Gastroesophageal sphincter (tissue), 4 donors: ENCODE measurements around the gene C1GALT1C1L. TPM values are rescaled to one million over a fixed set of nuclear protein-coding genes. Genes with fewer than 3 reads are reported as not detected.
A peak's percentile ranks its signal among the peaks of the same experiment; 100 is the strongest.
"Not testable (repeated sequence)": the region's sequence is repeated elsewhere in the genome, so short reads cannot be mapped to it uniquely, and the experiment has no call there.

Source experiments
- ATAC-seq: fragments of 150-250 bp; one replicate; pipeline ENCODE4 v1.9.1; 2016; ENCODE audit warnings: mild to moderate bottlenecking, moderate library complexity
- H3K27ac ChIP-seq, 4 donors: fragments of 200-600 bp; sonication (generic) in 3 of 4; 1 replicate in 3 of 4; 2 replicates in 1 of 4; pipeline ENCODE4 v1.5.1; 2016 to 2019
- H3K27me3 ChIP-seq: fragments of 200-600 bp; sonication (generic); one replicate; pipeline ENCODE4 v1.5.1; 2019
- H3K36me3 ChIP-seq, 2 donors: fragments of 200-600 bp; sonication (generic); one replicate each; pipeline ENCODE4 v1.5.1; 2019; ENCODE audit warnings: control low read depth in 1 of 2
- H3K4me1 ChIP-seq, 3 donors: fragments of 200-600 bp; sonication (generic); 1 replicate in 2 of 3; 2 replicates in 1 of 3; pipeline ENCODE4 v1.5.1; 2016 to 2019; ENCODE audit warnings: control low read depth in 2 of 3
- H3K4me3 ChIP-seq, 2 donors: fragments of 200-600 bp; sonication (generic); one replicate each; pipeline ENCODE4 v1.5.1; 2019; ENCODE audit warnings: mild to moderate bottlenecking in 1 of 2, moderate library complexity in 1 of 2
- H3K9me3 ChIP-seq, 3 donors: fragments of 200-600 bp; sonication (generic); one replicate each; pipeline ENCODE4 v1.5.1; 2017 to 2019; ENCODE audit warnings: control low read depth in 2 of 3
- EP300 ChIP-seq: sonication (generic); formaldehyde crosslinking; IDR thresholded peaks from one replicate; pipeline ENCODE4 v1.6.1; 2017; ENCODE audit warnings: antibody characterized with exemption, mild to moderate bottlenecking
- POLR2A ChIP-seq, 2 donors: fragments of 450-650 bp; IDR thresholded peaks; one replicate each; pipeline ENCODE4 v1.6.1; 2017; ENCODE audit warnings: antibody characterized with exemption in 2 of 2, mild to moderate bottlenecking in 2 of 2, moderate library complexity in 1 of 2
- POLR2AphosphoS5 ChIP-seq: sonication (generic); formaldehyde crosslinking; IDR thresholded peaks from one replicate; pipeline ENCODE4 v1.6.1; 2017; ENCODE audit warnings: antibody characterized with exemption
- WGBS, 2 donors: methylation state at CpG; one replicate each; pipeline ENCODE4 v1.1.5; 2018; ENCODE audit warnings: low coverage in 1 of 2; 5-methylcytosine and 5-hydroxymethylcytosine counted together
- total RNA-seq, 4 donors: library from RNA; depleted of rRNA; stranded (reverse); fragments of >200 nt; gene quantifications; one replicate each; pipeline ENCODE4 v1.1.0, GENCODE V29; 2016
- TF ChIP-seq, protein P1 (sequence below), 4 experiments: fragments of 200-600 bp in 2 of 4; fragments of 450-650 bp in 2 of 4; sonication (generic) in 1 of 4; IDR thresholded peaks; one replicate each; pipeline ENCODE4 v1.5.1; 2017 to 2019; ENCODE audit warnings: antibody characterized with exemption in 4 of 4, mild to moderate bottlenecking in 2 of 4, moderate library complexity in 2 of 4

The C1GALT1C1L gene
- total RNA-seq, 4 donors from 2014 or later, result 0.78 to 1.6 (median 1.4) TPM

DNA sequence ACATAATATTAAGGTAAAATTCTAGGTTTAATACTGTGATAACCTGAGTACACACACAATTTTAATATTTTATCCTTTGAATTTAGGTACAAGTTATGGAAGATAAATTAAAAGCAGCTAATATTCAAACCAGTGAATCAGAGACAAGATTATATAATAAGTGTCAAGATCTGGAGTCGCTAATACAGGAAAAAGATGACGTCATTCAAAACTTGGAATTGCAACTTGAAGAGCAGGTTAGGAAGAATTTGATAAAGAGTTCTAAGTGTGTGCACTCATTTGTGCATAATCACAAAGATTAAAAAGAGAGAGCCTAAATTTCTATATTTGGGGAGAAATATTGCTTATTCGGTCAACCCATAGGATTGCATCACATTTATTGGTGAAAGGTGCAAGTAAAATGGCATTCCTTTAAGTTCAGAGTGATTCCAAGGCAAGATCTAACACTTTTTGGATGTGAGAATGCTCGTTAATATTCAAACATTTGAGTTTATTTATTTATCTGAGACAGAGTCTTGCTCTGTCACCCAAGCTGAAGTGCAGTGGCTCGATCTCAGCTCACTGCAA, 16.3 kb upstream of the C1GALT1C1L start:
- H3K27ac ChIP-seq, result no peak overlapping the region
- WGBS, 2 donors, result 87 to 94% methylated on average over 5 of the region's 5 CpGs
- TF ChIP-seq POLR2AphosphoS5, result no peak
- TF ChIP-seq, protein P1, sequence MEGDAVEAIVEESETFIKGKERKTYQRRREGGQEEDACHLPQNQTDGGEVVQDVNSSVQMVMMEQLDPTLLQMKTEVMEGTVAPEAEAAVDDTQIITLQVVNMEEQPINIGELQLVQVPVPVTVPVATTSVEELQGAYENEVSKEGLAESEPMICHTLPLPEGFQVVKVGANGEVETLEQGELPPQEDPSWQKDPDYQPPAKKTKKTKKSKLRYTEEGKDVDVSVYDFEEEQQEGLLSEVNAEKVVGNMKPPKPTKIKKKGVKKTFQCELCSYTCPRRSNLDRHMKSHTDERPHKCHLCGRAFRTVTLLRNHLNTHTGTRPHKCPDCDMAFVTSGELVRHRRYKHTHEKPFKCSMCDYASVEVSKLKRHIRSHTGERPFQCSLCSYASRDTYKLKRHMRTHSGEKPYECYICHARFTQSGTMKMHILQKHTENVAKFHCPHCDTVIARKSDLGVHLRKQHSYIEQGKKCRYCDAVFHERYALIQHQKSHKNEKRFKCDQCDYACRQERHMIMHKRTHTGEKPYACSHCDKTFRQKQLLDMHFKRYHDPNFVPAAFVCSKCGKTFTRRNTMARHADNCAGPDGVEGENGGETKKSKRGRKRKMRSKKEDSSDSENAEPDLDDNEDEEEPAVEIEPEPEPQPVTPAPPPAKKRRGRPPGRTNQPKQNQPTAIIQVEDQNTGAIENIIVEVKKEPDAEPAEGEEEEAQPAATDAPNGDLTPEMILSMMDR (IDR thresholded peaks at IDR 0.05), result no peak
- TF ChIP-seq POLR2A (IDR thresholded peaks at IDR 0.05), result no peak

DNA sequence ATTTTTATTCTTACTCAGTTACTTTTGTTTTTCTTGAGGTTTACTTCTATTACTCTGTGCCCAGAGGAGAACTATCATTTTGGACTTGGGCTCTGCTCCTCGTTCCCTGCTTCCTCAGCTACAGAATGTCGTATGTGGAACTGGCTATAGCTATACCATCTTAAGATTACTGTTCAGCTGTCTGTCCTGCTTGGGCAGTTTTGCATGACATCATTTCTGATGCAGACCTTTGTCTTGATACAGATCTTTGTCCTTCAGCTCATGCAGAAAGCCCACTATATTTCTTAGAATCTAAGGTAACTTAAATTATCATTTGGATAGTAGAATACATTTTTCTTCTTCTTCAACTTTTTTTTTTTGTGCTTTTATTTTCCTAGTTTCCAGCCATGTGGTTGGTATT, 13.8 kb upstream of the C1GALT1C1L start:
- Histone ChIP-seq H3K27ac (no peak overlapping the region), H3K36me3 (peaks cover 0 to 8% of the 10 kb centered on the region in 2 donors), H3K4me1 (no peaks in the 10 kb centered on the region), H3K4me3 (no peak overlapping the region), H3K9me3 (no peaks in the 10 kb centered on the region), H3K27me3 (no peaks in the 10 kb centered on the region)
- no peak for ATAC-seq
- 79 to 92% methylated on average over 2 of the region's 2 CpGs for WGBS, 2 donors
- no peak for TF ChIP-seq POLR2A (IDR thresholded peaks at IDR 0.05)
- TF ChIP-seq EP300, result no peak
- no peak for TF ChIP-seq POLR2AphosphoS5
- TF ChIP-seq, protein P1 (IDR thresholded peaks at IDR 0.05), result no peak

More for the DNA sequence above, 16.3 kb upstream of the C1GALT1C1L start:
- Histone ChIP-seq H3K27me3 (no peaks in the 10 kb centered on the region), H3K9me3 (no peaks in the 10 kb centered on the region), H3K36me3 (peaks cover 0 to 18% of the 10 kb centered on the region in 2 donors), H3K4me1 (no peaks in the 10 kb centered on the region), H3K4me3 (no peak overlapping the region)
- no peak for ATAC-seq

DNA sequence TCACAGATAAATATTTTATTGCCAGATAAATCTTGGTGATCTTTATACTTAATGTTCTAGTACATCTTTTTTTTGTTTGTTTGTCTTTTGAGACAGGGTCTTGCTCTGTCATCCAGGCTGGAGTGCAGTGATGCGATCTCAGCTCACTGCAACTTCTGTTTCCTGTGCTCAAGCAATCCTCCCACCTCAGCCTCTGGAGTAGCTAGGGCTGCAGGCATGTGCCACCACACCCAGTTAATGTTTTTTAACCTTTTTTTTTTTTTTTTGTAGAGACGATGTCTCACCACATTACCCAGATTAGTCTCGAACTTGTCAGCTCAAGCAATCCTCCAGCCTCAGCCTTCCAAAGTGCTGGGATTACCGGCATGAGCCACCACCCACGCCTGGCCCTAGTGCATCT, 9.1 kb upstream of the C1GALT1C1L start:
- WGBS, 2 donors, result 58 to 71% methylated on average over 1 to 5 of the region's 5 CpGs
- no peaks in the 10 kb centered on the region for H3K27me3 ChIP-seq

DNA sequence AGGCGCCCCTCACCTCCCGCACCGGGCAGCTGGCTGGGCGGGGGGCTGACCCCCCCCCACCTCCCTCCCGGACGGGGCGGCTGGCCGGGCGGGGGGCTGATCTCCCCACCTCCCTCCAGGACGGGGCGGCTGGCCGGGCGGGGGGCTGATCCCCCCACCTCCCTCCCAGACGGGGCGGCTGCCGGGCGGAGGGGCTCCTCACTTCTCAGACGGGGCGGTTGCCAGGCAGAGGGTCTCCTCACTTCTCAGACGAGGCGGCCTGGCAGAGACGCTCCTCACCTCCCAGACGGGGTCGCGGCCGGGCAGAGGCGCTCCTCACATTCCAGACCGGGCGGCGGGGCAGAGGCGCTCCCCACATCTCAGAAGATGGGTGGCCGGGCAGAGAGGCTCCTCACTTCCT, 1.6 kb upstream of the C1GALT1C1L start:
- peaks cover 0 to 14% (median 0%) of the 10 kb centered on the region in 3 donors for H3K4me1 ChIP-seq
- H3K27me3 ChIP-seq, H3K4me3 ChIP-seq, ATAC-seq, H3K36me3 ChIP-seq, H3K27ac ChIP-seq, H3K9me3 ChIP-seq: not testable (repeated sequence)
- no CpG with 5 or more reads among the region's 32 CpGs for WGBS, 2 donors

More for the DNA sequence above, 9.1 kb upstream of the C1GALT1C1L start:
- no peaks in the 10 kb centered on the region for H3K36me3 ChIP-seq
- no peaks in the 10 kb centered on the region for H3K9me3 ChIP-seq
- no peak overlapping the region for H3K4me3 ChIP-seq
- ATAC-seq, result no peak
- no peak overlapping the region for H3K27ac ChIP-seq
- TF ChIP-seq POLR2AphosphoS5 (no peak), POLR2A (IDR thresholded peaks at IDR 0.05) (no peak), EP300 (no peak)
- TF ChIP-seq, protein P1 (IDR thresholded peaks at IDR 0.05), result no peak
- H3K4me1 ChIP-seq, result no peaks in the 10 kb centered on the region

DNA sequence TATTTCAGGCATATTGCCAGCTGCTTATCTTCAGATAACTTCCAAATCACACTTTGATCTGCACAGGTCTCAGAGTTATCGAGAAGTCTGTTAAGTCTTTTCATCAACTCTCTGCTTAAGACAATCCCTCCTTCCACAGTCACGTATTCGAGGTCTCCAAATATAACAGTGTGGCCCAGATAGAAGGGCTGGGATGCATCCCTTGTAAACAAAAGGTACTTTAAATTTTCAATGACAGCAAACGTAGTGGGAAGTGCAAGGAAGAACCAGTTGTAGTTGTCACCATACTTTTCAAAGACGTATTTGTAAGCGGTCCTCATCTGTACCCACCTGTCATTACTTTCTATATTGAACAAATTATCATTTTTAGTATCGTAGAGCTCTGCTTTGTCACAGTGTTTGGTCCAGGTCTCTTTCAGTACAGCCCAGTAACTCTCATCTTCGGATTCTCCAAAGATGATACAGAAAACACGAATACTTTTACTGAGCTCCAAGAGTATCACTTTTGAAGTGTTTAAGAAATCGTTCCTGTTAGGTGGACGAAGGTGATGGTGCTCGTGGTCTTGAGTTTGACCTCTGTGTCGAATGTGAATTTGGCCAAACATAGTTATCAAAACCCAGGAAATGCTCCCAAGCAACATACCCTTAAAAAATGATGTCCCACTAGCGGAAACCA, 445 bp downstream of the C1GALT1C1L start:
- Histone ChIP-seq H3K4me3 (peak overlapping the region; percentile 52 to 65), H3K9me3 (no peaks in the 10 kb centered on the region), H3K4me1 (peaks cover 0 to 14% (median 0%) of the 10 kb centered on the region in 3 donors), H3K27me3 (no peaks in the 10 kb centered on the region), H3K27ac (peak overlapping the region in 3 of 4 donors; percentile 48 to 71 (median 68)), H3K36me3 (no peaks in the 10 kb centered on the region)
- WGBS, 2 donors, result 48 to 53% methylated on average over 13 to 14 of the region's 14 CpGs
- ATAC-seq, result no peak
- TF ChIP-seq, protein P1 (IDR thresholded peaks at IDR 0.05), result no peak
- TF ChIP-seq POLR2AphosphoS5, result no peak
- TF ChIP-seq EP300, result no peak
- no peak for TF ChIP-seq POLR2A (IDR thresholded peaks at IDR 0.05)
